ENCODE measurements around the gene MFAP2. TPM values are rescaled to one million over a fixed set of nuclear protein-coding genes. Genes with fewer than 3 reads are reported as not detected.

MFAP2 gene
- total RNA-seq, 1 donor from 2014 or later = not detected

GRCh38 chr1:16927711-16928485 lies 52.5 kb downstream of the MFAP2 start:
- Mint-ChIP-seq H3K27me3 (no peaks in the 10 kb centered on the region), H3K4me1 (peaks cover 6% of the 10 kb centered on the region), H3K36me3 (ENCODE audit: low read depth) (no peaks in the 10 kb centered on the region), H3K9me3 (no peaks in the 10 kb centered on the region), H3K27ac (no peak overlapping the region), H3K4me3 (no peak overlapping the region)
- no peak for DNase-seq
- intact Hi-C loops (cut with micrococcal nuclease) = no loop called here

GRCh38 chr1:16927256-16927655 lies 53.2 kb downstream of the MFAP2 start:
- Mint-ChIP-seq H3K4me1 (peaks cover 8% of the 10 kb centered on the region), H3K27me3 (no peaks in the 10 kb centered on the region), H3K36me3 (ENCODE audit: low read depth) (no peaks in the 10 kb centered on the region), H3K4me3 (no peak overlapping the region), H3K9me3 (no peaks in the 10 kb centered on the region), H3K27ac (no peak overlapping the region)
- intact Hi-C loops (cut with micrococcal nuclease) = no loop called here
- DNase-seq = no peak

- Mint-ChIP-seq H3K9me3 (no peaks in the 10 kb centered on the region), H3K4me3 (no peak overlapping the region), H3K4me1 (peaks cover 12% of the 10 kb centered on the region), H3K27ac (no peak overlapping the region), H3K36me3 (ENCODE audit: low read depth) (no peaks in the 10 kb centered on the region), H3K27me3 (no peaks in the 10 kb centered on the region)
- intact Hi-C loops (cut with micrococcal nuclease) = no loop called here
- no peak for DNase-seq
Observed at GRCh38 chr1:16926491-16927073, 53.8 kb downstream of the MFAP2 start.

DNA sequence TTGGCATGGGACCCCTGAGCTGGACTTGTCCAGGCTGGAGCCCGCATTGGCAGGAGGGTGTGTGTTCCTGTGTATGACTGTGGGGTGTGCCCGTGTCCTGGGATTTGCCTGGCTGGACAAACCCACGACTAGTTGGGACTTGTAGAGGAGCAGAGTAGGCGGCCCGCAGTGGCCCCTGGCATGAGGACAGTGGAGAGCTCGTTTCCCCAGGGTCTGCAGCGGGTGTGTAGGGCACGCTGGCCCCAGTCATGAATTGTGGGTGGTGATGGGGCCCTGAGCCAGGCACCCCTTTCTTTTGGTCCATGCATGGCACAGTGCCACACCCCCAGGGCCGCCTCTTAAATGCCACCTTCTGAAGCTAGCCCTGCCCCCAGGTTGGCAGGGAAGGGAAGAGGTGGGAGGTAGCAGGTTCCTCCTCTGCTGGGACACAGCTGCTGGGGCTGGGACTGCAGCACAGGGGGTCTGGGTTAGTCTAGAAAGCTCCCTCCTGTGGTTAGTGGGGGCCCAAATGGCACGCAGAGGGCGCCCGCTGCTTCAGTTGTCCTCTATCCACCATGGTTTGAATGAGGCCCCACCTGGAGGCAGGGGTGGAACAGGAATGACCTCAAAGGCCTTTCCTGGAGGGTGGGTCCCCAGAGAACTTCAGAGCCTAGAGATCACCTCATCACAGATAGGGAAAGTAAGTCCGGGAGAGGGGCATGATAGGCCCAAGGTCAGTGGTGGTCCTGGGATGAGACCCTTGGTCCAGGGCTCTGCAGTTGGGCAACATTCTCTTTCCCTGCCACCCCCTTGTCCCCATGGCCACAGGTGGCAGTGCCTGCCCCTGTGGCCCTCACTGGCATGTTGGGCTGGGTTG lies 54.6 kb downstream of the MFAP2 start:
- intact Hi-C loops (cut with micrococcal nuclease) = no loop called here
- no peak overlapping the region for H3K27ac Mint-ChIP-seq
- H3K36me3 Mint-ChIP-seq (ENCODE audit: low read depth) = no peaks in the 10 kb centered on the region
- no peaks in the 10 kb centered on the region for H3K9me3 Mint-ChIP-seq
- no peak overlapping the region for H3K4me3 Mint-ChIP-seq
- no peak for DNase-seq
- H3K4me1 Mint-ChIP-seq = peaks cover 17% of the 10 kb centered on the region
- no peaks in the 10 kb centered on the region for H3K27me3 Mint-ChIP-seq

DNA sequence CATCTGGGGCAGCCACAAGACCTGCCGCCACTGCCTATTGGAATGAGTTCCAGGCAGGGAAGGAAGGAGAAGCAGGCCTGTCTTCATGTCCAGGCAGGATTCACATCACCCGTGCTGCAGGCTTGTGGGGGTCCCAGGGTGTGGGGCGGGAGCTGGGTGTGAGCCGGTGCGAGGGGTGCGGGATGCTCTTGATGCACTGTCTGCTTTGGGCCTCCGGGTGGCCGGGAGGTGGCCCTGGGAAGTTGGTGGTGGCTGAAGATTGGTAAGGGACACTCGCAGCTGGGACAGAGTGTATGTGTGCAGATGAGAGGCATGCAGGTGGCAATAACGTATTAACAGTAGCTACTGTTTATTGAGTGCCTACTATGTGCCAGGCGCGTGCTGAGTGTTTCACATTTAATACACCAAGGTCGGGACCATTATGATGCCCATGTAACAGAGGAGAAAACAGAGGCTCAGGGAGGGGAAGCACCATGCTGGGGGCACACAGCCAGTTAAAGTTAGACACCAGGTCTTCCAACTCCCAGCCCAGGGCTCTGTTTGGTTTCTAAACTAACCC lies 55.4 kb downstream of the MFAP2 start:
- intact Hi-C loops (cut with micrococcal nuclease) = no loop called here
- no peaks in the 10 kb centered on the region for H3K9me3 Mint-ChIP-seq
- no peak overlapping the region for H3K27ac Mint-ChIP-seq
- no peaks in the 10 kb centered on the region for H3K36me3 Mint-ChIP-seq (ENCODE audit: low read depth)
- H3K4me3 Mint-ChIP-seq = no peak overlapping the region
- no peaks in the 10 kb centered on the region for H3K27me3 Mint-ChIP-seq
- no peak for DNase-seq
- H3K4me1 Mint-ChIP-seq = peaks cover 18% of the 10 kb centered on the region

Other genes starting within 250 kb of the MFAP2 start
- 1,962 and 2,189 TPM in 2 replicates for gene RNU1-4, start 240.1 kb downstream of the MFAP2 start, total RNA-seq
- 1,962 and 2,189 TPM in 2 replicates for gene RNU1-2, start 84.6 kb downstream of the MFAP2 start, total RNA-seq
- 23.4 and 27.0 TPM in 2 replicates for gene CROCC, start 58.7 kb downstream of the MFAP2 start, total RNA-seq
- 46.9 and 50.2 TPM in 2 replicates for gene ATP13A2, start 31.3 kb upstream of the MFAP2 start, total RNA-seq
- 140 and 156 TPM in 2 replicates for gene SDHB, start 73.4 kb upstream of the MFAP2 start, total RNA-seq
- gene PADI2, start 138.8 kb upstream of the MFAP2 start, total RNA-seq = 0.07 TPM in 1 of 2 replicates, not detected in the other
- not detected in 2 replicates for gene PADI1, start 224.5 kb upstream of the MFAP2 start, total RNA-seq

All from activated CD4-positive, alpha-beta T cell treated with anti-CD3 and anti-CD28 coated beads, Interleukin-2, amount 10 ng/mL, durations not matched to agents 24 days and 14 days (primary cell).